H1 (cell line): ENCODE data around the gene SPOCK2. TPM values are rescaled to one million over a fixed set of nuclear protein-coding genes. Genes with fewer than 3 reads are reported as not detected.
A peak's percentile ranks its signal among the peaks of the same experiment; 100 is the strongest.

Experiments used
- CTCF ChIA-PET: fragments of 300-600 bp; sonication (Branson Sonifier 250); formaldehyde crosslinking; loops from one replicate; lab custom pipeline; 2021; ENCODE audit not compliant: partially characterized antibody; lab: Charles Lee
- POLR2A ChIA-PET: fragments of 300-600 bp; sonication (Branson Sonifier 250); formaldehyde crosslinking; loops from one replicate; lab custom pipeline; 2021; ENCODE audit warnings: inconsistent platforms; ENCODE audit not compliant: partially characterized antibody; lab: Charles Lee
- DNase-seq, 2 experiments: peaks; one replicate each; pipeline versions ENCODE4 v3.0.0 to v3.0.0-alpha.2; 2010 to 2022; ENCODE audit warnings: low spot score in 2 of 2, low read depth in 1 of 2, mixed read lengths in 1 of 2
- FAIRE-seq: peaks from 2 replicates; lab custom pipeline; 2011; peaks lifted over from hg19 to GRCh38; lab: Jason Lieb, UNC
- H2AFZ ChIP-seq: 2 replicates; pipeline ENCODE4 v1.8.1; 2012; ENCODE audit warnings: low read length, inconsistent platforms
- H2AK5ac ChIP-seq: 2 replicates; pipeline ENCODE4 v1.6.1; 2013; ENCODE audit warnings: low read depth, low read length
- H2BK120ac ChIP-seq: replicated peaks from 2 replicates; pipeline ENCODE3; 2013; ENCODE audit warnings: low read depth, low read length, inconsistent platforms
- H2BK12ac ChIP-seq: 2 replicates; pipeline ENCODE4 v1.6.1; 2013; ENCODE audit warnings: low read depth, low read length
- H2BK15ac ChIP-seq: 2 replicates; pipeline ENCODE4 v1.6.1; 2013; ENCODE audit warnings: low read length
- H2BK20ac ChIP-seq: 2 replicates; pipeline ENCODE4 v1.6.1; 2013; ENCODE audit warnings: low read length
- H2BK5ac ChIP-seq: 2 replicates; pipeline ENCODE4 v1.6.1; 2013; ENCODE audit warnings: low read depth, low read length
- H3K14ac ChIP-seq: 2 replicates; pipeline ENCODE4 v1.6.1; 2013; ENCODE audit warnings: inconsistent platforms; ENCODE audit not compliant: insufficient read length
- H3K18ac ChIP-seq: 2 replicates; pipeline ENCODE4 v1.6.1; 2013; ENCODE audit warnings: low read length; ENCODE audit errors: extremely low read depth
- H3K23ac ChIP-seq: 2 replicates; pipeline ENCODE4 v1.6.1; 2013; ENCODE audit warnings: inconsistent platforms; ENCODE audit not compliant: insufficient read length
- H3K23me2 ChIP-seq: 2 replicates; pipeline ENCODE4 v1.6.1; 2013; ENCODE audit warnings: low read depth, low read length
- H3K27ac ChIP-seq: 2 replicates; pipeline ENCODE4 v1.6.1; 2011; ENCODE audit warnings: low read depth, low read length, inconsistent platforms
- H3K27me3 ChIP-seq, 4 experiments: replicated peaks in 1 of 4; 1 replicate in 1 of 4; 2 replicates in 3 of 4; pipeline versions ENCODE4 v1.6.1 to v1.8.1; 2011 to 2013; ENCODE audit warnings: low read length in 3 of 4, mild to moderate bottlenecking in 3 of 4, inconsistent platforms in 2 of 4, mixed read lengths in 2 of 4, moderate library complexity in 1 of 4; ENCODE audit not compliant: control insufficient read depth in 3 of 4, insufficient read depth in 3 of 4; ENCODE audit errors: extremely low read depth in 1 of 4
- H3K36me3 ChIP-seq, 4 experiments: 2 replicates each; pipeline versions ENCODE4 v1.6.1 to v1.8.1; 2011 to 2013; ENCODE audit warnings: mild to moderate bottlenecking in 4 of 4, low read length in 3 of 4, moderate library complexity in 2 of 4, control low read depth in 1 of 4, inconsistent platforms in 1 of 4; ENCODE audit not compliant: insufficient read depth in 4 of 4, control insufficient read depth in 2 of 4
- H3K4ac ChIP-seq: replicated peaks from 2 replicates; pipeline ENCODE3; 2013; ENCODE audit warnings: low read length, low read depth, mixed read lengths, inconsistent platforms; ENCODE audit not compliant: insufficient read length
- H3K4me1 ChIP-seq, 4 experiments: replicated peaks in 1 of 4; 1 replicate in 1 of 4; 2 replicates in 3 of 4; pipeline versions ENCODE4 v1.6.1 to v1.8.1; 2011 to 2013; ENCODE audit warnings: low read length in 3 of 4, inconsistent platforms in 2 of 4, mixed read lengths in 1 of 4; ENCODE audit not compliant: insufficient read depth in 4 of 4, control insufficient read depth in 3 of 4
- H3K4me2 ChIP-seq, 2 experiments: 2 replicates each; pipeline versions ENCODE4 v1.6.1 to v1.8.1; 2011 to 2013; ENCODE audit warnings: low read depth in 2 of 2, low read length in 2 of 2, control low read depth in 1 of 2, inconsistent platforms in 1 of 2, mild to moderate bottlenecking in 1 of 2; ENCODE audit not compliant: insufficient read depth in 1 of 2
- H3K4me3 ChIP-seq, 4 experiments: fragments of 200-600, 300-600 bp in 1 of 4; sonication (generic), shearing (Covaris generic), sonication (Bioruptor Twin) in 1 of 4; 2 replicates each; pipeline versions ENCODE4 v1.5.1 to v1.8.1; 2011 to 2016; ENCODE audit warnings: low read length in 4 of 4, low read depth in 3 of 4, control low read depth in 2 of 4, inconsistent platforms in 2 of 4, mild to moderate bottlenecking in 2 of 4, mixed read lengths in 1 of 4, moderate library complexity in 1 of 4; ENCODE audit not compliant: insufficient read depth in 2 of 4; ENCODE audit errors: extremely low read depth in 1 of 4
- H3K56ac ChIP-seq: replicated peaks from 2 replicates; pipeline ENCODE3; 2013; ENCODE audit warnings: low read depth, mild to moderate bottlenecking, mixed read lengths, low read length, inconsistent platforms; ENCODE audit not compliant: insufficient read length
- H3K79me1 ChIP-seq: 2 replicates; pipeline ENCODE4 v1.6.1; 2013; ENCODE audit warnings: low read depth, low read length, control low read depth
- H3K79me2 ChIP-seq, 2 experiments: 2 replicates each; pipeline versions ENCODE4 v1.6.1 to v1.8.1; 2012 to 2013; ENCODE audit warnings: low read length in 2 of 2, mild to moderate bottlenecking in 2 of 2, inconsistent platforms in 1 of 2; ENCODE audit not compliant: insufficient read depth in 2 of 2, control insufficient read depth in 1 of 2
- H3K9ac ChIP-seq, 4 experiments: replicated peaks in 1 of 4; 1 replicate in 1 of 4; 2 replicates in 3 of 4; pipeline versions ENCODE4 v1.6.1 to v1.8.1; 2011 to 2013; ENCODE audit warnings: low read depth in 3 of 4, low read length in 3 of 4, control low read depth in 2 of 4, mild to moderate bottlenecking in 2 of 4, moderate library complexity in 2 of 4, inconsistent platforms in 1 of 4; ENCODE audit errors: extremely low read depth in 1 of 4
- H3K9me3 ChIP-seq, 2 experiments: 2 replicates each; pipeline versions ENCODE4 v1.6.1 to v1.8.1; 2012 to 2013; ENCODE audit warnings: mild to moderate bottlenecking in 2 of 2, moderate library complexity in 2 of 2, control low read depth in 1 of 2, inconsistent platforms in 1 of 2, low read depth in 1 of 2, low read length in 1 of 2, mixed read lengths in 1 of 2; ENCODE audit not compliant: insufficient read depth in 2 of 2
- H4K20me1 ChIP-seq, 2 experiments: replicated peaks in 1 of 2; 2 replicates each; pipeline versions ENCODE3 to v1.8.1; 2011 to 2013; ENCODE audit warnings: inconsistent platforms in 2 of 2, low read length in 2 of 2, mild to moderate bottlenecking in 1 of 2; ENCODE audit not compliant: insufficient read depth in 2 of 2, control insufficient read depth in 1 of 2
- H4K5ac ChIP-seq: 2 replicates; pipeline ENCODE4 v1.6.1; 2013; ENCODE audit warnings: low read length, low read depth, mixed read lengths, inconsistent platforms; ENCODE audit not compliant: insufficient read length
- H4K8ac ChIP-seq: 2 replicates; pipeline ENCODE4 v1.8.0; 2013; ENCODE audit warnings: mild to moderate bottlenecking, moderate library complexity, low read length, inconsistent platforms; ENCODE audit not compliant: insufficient read depth; ENCODE audit errors: extremely low read depth
- H4K91ac ChIP-seq: replicated peaks from 2 replicates; pipeline ENCODE3; 2013; ENCODE audit warnings: low read length, mixed read lengths, inconsistent platforms; ENCODE audit not compliant: insufficient read length
- KDM4A ChIP-seq: IDR thresholded peaks from one replicate; pipeline ENCODE4 v1.7.1; 2012; ENCODE audit warnings: low read depth, mild to moderate bottlenecking, moderate library complexity, low read length, inconsistent platforms; ENCODE audit not compliant: severe bottlenecking
- TBP ChIP-seq: IDR thresholded peaks from 2 replicates; pipeline ENCODE4 v1.6.1; 2011; ENCODE audit warnings: low read depth, low read length, improper control_type of control experiment
- WGBS, 2 experiments: shearing (Covaris generic) in 1 of 2; methylation state at CpG; one replicate each; pipeline versions ENCODE4 v1.1.6 to v1.1.7; 2013 to 2015; ENCODE audit warnings: low lambda C conversion rate in 2 of 2, mixed read lengths in 2 of 2, inconsistent platforms in 1 of 2, low coverage in 1 of 2, missing lambda C conversion rate in 1 of 2; ENCODE audit not compliant: insufficient replicate concordance in 2 of 2, insufficient coverage in 1 of 2, insufficient read length in 1 of 2; ENCODE audit errors: extremely low coverage in 1 of 2, missing lambda C conversion rate in 1 of 2; 5-methylcytosine and 5-hydroxymethylcytosine counted together
- polyA plus RNA-seq, 7 experiments: library from polyadenylated mRNA; depleted of rRNA in 3 of 7; stranded (reverse) in 5 of 7; unstranded in 2 of 7; fragments of >200 nt in 5 of 7; fragments of 200-250 nt in 2 of 7; gene quantifications; 1 replicate in 5 of 7; 2 replicates in 1 of 7; 4 replicates in 1 of 7; pipeline versions ENCODE4 v1.2.1 to v1.2.3, GENCODE V29; 2011 to 2013; ENCODE audit warnings: missing spikeins in 2 of 7, mixed read lengths in 2 of 7
- total RNA-seq: library from RNA; stranded (reverse); fragmentation: NEBNext Ultra II Directional; extraction: Animal tissue kit (Norgen Biotek cat#: 25700); gene quantifications from 2 replicates; pipeline ENCODE4 v1.2.1, GENCODE V29; 2021

The SPOCK2 gene
- total and polyA plus RNA-seq, 2 of the 8 experiments (the other 6 are each of a cell fraction or from before 2014, with no cell fraction given) = 1.5 to 1.9 TPM

GRCh38 chr10:72077275-72077990 is 10.9 kb downstream of the SPOCK2 start:
- H2BK5ac ChIP-seq = no peak overlapping the region
- H3K27me3 ChIP-seq = no peaks in the 10 kb centered on the region; a peak in 1 of 7 replicates
- no peak overlapping the region for H3K27ac ChIP-seq
- no peak overlapping the region for H2BK12ac ChIP-seq
- no peaks in the 10 kb centered on the region for H3K79me2 ChIP-seq
- no peak overlapping the region for H3K9ac ChIP-seq
- no peaks in the 10 kb centered on the region for H3K23me2 ChIP-seq
- H3K18ac ChIP-seq = no peak overlapping the region
- no peaks in the 10 kb centered on the region for H4K20me1 ChIP-seq
- no peak overlapping the region for H4K91ac ChIP-seq
- no peak overlapping the region for H2BK20ac ChIP-seq
- 0 out of 2 replicates have a peak overlapping the region, but pooled peaks have one; percentile 29 for H4K8ac ChIP-seq
- no peak overlapping the region for H2AK5ac ChIP-seq
- no peak overlapping the region for H3K14ac ChIP-seq
- FAIRE-seq = no peak
- WGBS, 2 experiments = 88% methylated on average over 19 of the region's 20 CpGs; no CpG with 5 or more reads in 1 of the 2 experiments
- no peak overlapping the region for H3K56ac ChIP-seq
- no peaks in the 10 kb centered on the region; a peak in 1 of 8 replicates for H3K36me3 ChIP-seq
- no peak overlapping the region for H2AFZ ChIP-seq
- peaks cover 0 to 10% (median 2%) of the 10 kb centered on the region in 4 experiments; a peak in 5 of 7 replicates for H3K4me1 ChIP-seq
- no peaks in the 10 kb centered on the region for H3K9me3 ChIP-seq
- H3K4me3 ChIP-seq = no peak overlapping the region
- POLR2A ChIA-PET = interaction anchor here (0.8 to 1.7 kb wide), 3 partner anchors 11 to 253 kb away, joined by 3 read pairs; partner anchors contain the start of gene SPOCK2
- CTCF ChIA-PET = interaction anchor here (0.5 to 2.9 kb wide), 13 partner anchors 7 to 1111 kb away, joined by 3 to 15 read pairs (median 4); no protein-coding TSS in a partner anchor
- H3K4me2 ChIP-seq = no peak overlapping the region
- H3K4ac ChIP-seq = no peak overlapping the region
- no peak overlapping the region for H3K23ac ChIP-seq
- H4K5ac ChIP-seq = no peak overlapping the region
- H3K79me1 ChIP-seq = no peaks in the 10 kb centered on the region
- no peak overlapping the region for H2BK15ac ChIP-seq
- no peak overlapping the region for H2BK120ac ChIP-seq
- no peak for DNase-seq
- TF ChIP-seq TBP (no peak), KDM4A (no peak)
